WTC11 (cell line): ENCODE results near the gene YTHDF1. TPM values are rescaled to one million over a fixed set of nuclear protein-coding genes. Genes with fewer than 3 reads are reported as not detected.

ENCODE experiments used
- ATAC-seq: fragments of 200-7000 bp; cut with Tn5 transposase; 2 replicates; pipeline ENCODE4 v1.10.0; 2021; ENCODE audit warnings: mild to moderate bottlenecking, moderate library complexity
- CTCF ChIA-PET: fragments of 300-600 bp; sonication (Branson Sonifier 250); formaldehyde crosslinking; loops from one replicate; lab custom pipeline; 2021; ENCODE audit warnings: antibody characterized with exemption; lab: Charles Lee
- POLR2A ChIA-PET: fragments of 350-600 bp; sonication (Branson Sonifier 250); formaldehyde crosslinking; loops from one replicate; lab custom pipeline; 2021; ENCODE audit warnings: antibody characterized with exemption; lab: Charles Lee
- DNase-seq: peaks from one replicate; pipeline ENCODE4 v3.0.0; 2021; ENCODE audit warnings: low spot score
- H3K27ac Mint-ChIP-seq: 2 replicates; pipeline ENCODE4 v1.8.0; 2021; ENCODE audit warnings: mixed read lengths
- H3K27me3 Mint-ChIP-seq: 2 replicates; pipeline ENCODE4 v1.8.0; 2021; ENCODE audit warnings: low read depth, mild to moderate bottlenecking, moderate library complexity, mixed read lengths
- H3K36me3 Mint-ChIP-seq: 2 replicates; pipeline ENCODE4 v1.8.0; 2021; ENCODE audit warnings: mixed read lengths
- H3K4me1 Mint-ChIP-seq: 2 replicates; pipeline ENCODE4 v1.8.0; 2022; ENCODE audit warnings: mixed read lengths
- H3K4me3 Mint-ChIP-seq: 2 replicates; pipeline ENCODE4 v1.8.0; 2021; ENCODE audit warnings: mild to moderate bottlenecking, moderate library complexity, mixed read lengths
- H3K9me3 Mint-ChIP-seq: 2 replicates; pipeline ENCODE4 v1.8.0; 2021; ENCODE audit warnings: mixed read lengths
- AFF4 ChIP-seq: sonication (generic); formaldehyde crosslinking; IDR thresholded peaks from 2 replicates; pipeline ENCODE4 v1.8.1; 2023; ENCODE audit warnings: mild to moderate bottlenecking, missing genetic modification reagents, borderline replicate concordance
- ATF1 ChIP-seq: sonication (generic); formaldehyde crosslinking; IDR thresholded peaks from 2 replicates; pipeline ENCODE4 v1.8.1; 2023; ENCODE audit warnings: mild to moderate bottlenecking, moderate library complexity, missing genetic modification reagents
- CREM ChIP-seq: sonication (generic); formaldehyde crosslinking; IDR thresholded peaks from 2 replicates; pipeline ENCODE4 v1.8.1; 2022; ENCODE audit warnings: mild to moderate bottlenecking, missing genetic modification reagents, moderate library complexity
- CTCF ChIP-seq: fragments of 200-600 bp; IDR thresholded peaks from 2 replicates; pipeline ENCODE4 v1.8.0; 2022; ENCODE audit warnings: antibody characterized with exemption
- HMGXB4 ChIP-seq: sonication (generic); formaldehyde crosslinking; IDR thresholded peaks from 2 replicates; pipeline ENCODE4 v1.8.1; 2023; ENCODE audit warnings: mild to moderate bottlenecking, moderate library complexity, missing genetic modification reagents
- IRF2 ChIP-seq: sonication (generic); formaldehyde crosslinking; IDR thresholded peaks from 2 replicates; pipeline ENCODE4 v1.8.0; 2022; ENCODE audit warnings: low read depth, missing genetic modification reagents, borderline replicate concordance
- MYBL2 ChIP-seq: sonication (generic); formaldehyde crosslinking; IDR thresholded peaks from 2 replicates; pipeline ENCODE4 v1.8.1; 2023; ENCODE audit warnings: mild to moderate bottlenecking, moderate library complexity, missing genetic modification reagents
- NR1H2 ChIP-seq: sonication (generic); formaldehyde crosslinking; IDR thresholded peaks from 2 replicates; pipeline ENCODE4 v1.9.0; 2021; ENCODE audit warnings: mild to moderate bottlenecking, moderate library complexity, missing genetic modification reagents
- NR2C2 ChIP-seq: sonication (generic); formaldehyde crosslinking; IDR thresholded peaks from 2 replicates; pipeline ENCODE4 v1.8.0; 2022; ENCODE audit warnings: mild to moderate bottlenecking, missing genetic modification reagents
- PREB ChIP-seq: sonication (generic); formaldehyde crosslinking; IDR thresholded peaks from 2 replicates; pipeline ENCODE4 v1.8.1; 2022; ENCODE audit warnings: mild to moderate bottlenecking, missing genetic modification reagents, moderate library complexity, borderline replicate concordance
- SP1 ChIP-seq: sonication (generic); formaldehyde crosslinking; conservative IDR thresholded peaks from 2 replicates; pipeline ENCODE4 v1.8.1; 2022; ENCODE audit warnings: missing genetic modification reagents
- STAT6 ChIP-seq: sonication (generic); formaldehyde crosslinking; conservative IDR thresholded peaks from 2 replicates; pipeline ENCODE4 v1.8.1; 2023; ENCODE audit warnings: mild to moderate bottlenecking, low read depth, missing genetic modification reagents, moderate library complexity
- USF1 ChIP-seq: sonication (generic); formaldehyde crosslinking; IDR thresholded peaks from 2 replicates; pipeline ENCODE4 v1.8.0; 2022; ENCODE audit warnings: mild to moderate bottlenecking, missing genetic modification reagents
- USF2 ChIP-seq: sonication (generic); formaldehyde crosslinking; IDR thresholded peaks from 2 replicates; pipeline ENCODE4 v1.8.1; 2023; ENCODE audit warnings: mild to moderate bottlenecking, missing genetic modification reagents, moderate library complexity
- ZBTB21 ChIP-seq: sonication (generic); formaldehyde crosslinking; IDR thresholded peaks from 2 replicates; pipeline ENCODE4 v1.8.1; 2023; ENCODE audit warnings: mild to moderate bottlenecking, missing genetic modification reagents, borderline replicate concordance
- ZNF121 ChIP-seq: sonication (generic); formaldehyde crosslinking; IDR thresholded peaks from 2 replicates; pipeline ENCODE4 v1.8.0; 2023; ENCODE audit warnings: missing genetic modification reagents
- ZNF232 ChIP-seq: sonication (generic); formaldehyde crosslinking; IDR thresholded peaks from 2 replicates; pipeline ENCODE4 v1.8.0; 2022; ENCODE audit warnings: mild to moderate bottlenecking, missing genetic modification reagents
- ZNF396 ChIP-seq: fragments of 250-450 bp; sonication (Bioruptor Pico); IDR thresholded peaks from 2 replicates; pipeline ENCODE4 v1.8.0; 2021; ENCODE audit warnings: mild to moderate bottlenecking, moderate library complexity, borderline replicate concordance
- total RNA-seq: library from RNA; stranded (reverse); gene quantifications from 3 replicates; pipeline ENCODE4 v1.2.3, GENCODE V29; 2021

Gene YTHDF1
- total RNA-seq, 1 experiment from 2014 or later = 61.3 TPM

- TF ChIP-seq ATF1 (CRISPR knock-in tag) = no peak
- no peak for TF ChIP-seq PREB
- no peak for TF ChIP-seq ZBTB21 (CRISPR knock-in tag)
- TF ChIP-seq SP1 (CRISPR knock-in tag) = no peak
- no peak for TF ChIP-seq CREM (CRISPR knock-in tag)
- no peak for TF ChIP-seq MYBL2 (CRISPR knock-in tag)
- TF ChIP-seq NR1H2 (CRISPR knock-in tag) = no peak
- TF ChIP-seq ZNF232 (CRISPR knock-in tag) = no peak
- no peak for TF ChIP-seq USF1 (CRISPR knock-in tag)
- no peak for TF ChIP-seq STAT6 (CRISPR knock-in tag)
- no peak for TF ChIP-seq AFF4 (CRISPR knock-in tag)
These were observed 10.0 kb downstream of the YTHDF1 start (continued) for GRCh38 chr20:63205896-63206295.

GRCh38 chr20:63204362-63204761 is 11.6 kb downstream of the YTHDF1 start:
- no peak for ATAC-seq
- no peaks in the 10 kb centered on the region for H3K9me3 Mint-ChIP-seq
- H3K4me3 Mint-ChIP-seq = no peak overlapping the region
- H3K27me3 Mint-ChIP-seq = no peaks in the 10 kb centered on the region
- peaks cover 54% of the 10 kb centered on the region for H3K36me3 Mint-ChIP-seq
- no peak overlapping the region for H3K27ac Mint-ChIP-seq
- ChIA-PET POLR2A (no interaction called here), CTCF (interaction anchor here (2.1 kb wide), 1 partner anchor 19 kb away, joined by 11 read pairs; no protein-coding TSS in a partner anchor)
- H3K4me1 Mint-ChIP-seq = no peaks in the 10 kb centered on the region
- TF ChIP-seq NR1H2 (CRISPR knock-in tag) (no peak), NR2C2 (CRISPR knock-in tag) (no peak), CTCF (no peak), IRF2 (no peak), USF2 (CRISPR knock-in tag) (no peak), HMGXB4 (CRISPR knock-in tag) (no peak), ZNF121 (CRISPR knock-in tag) (no peak), USF1 (CRISPR knock-in tag) (no peak), ZNF396 (CRISPR knock-in tag) (no peak)
- DNase-seq = no peak
